Measurements from ENCODE around the gene DIPK1B. TPM values are rescaled to one million over a fixed set of nuclear protein-coding genes. Genes with fewer than 3 reads are reported as not detected.

The DIPK1B gene
- total RNA-seq, 1 donor from 2014 or later = 2.2 TPM

GRCh38 chr9:136674786-136675349 lies 37.5 kb upstream of the DIPK1B start:
- Mint-ChIP-seq H3K27me3 (no peaks in the 10 kb centered on the region), H3K4me1 (peaks cover 2% of the 10 kb centered on the region), H3K27ac (no peak overlapping the region), H3K9me3 (no peaks in the 10 kb centered on the region), H3K36me3 (ENCODE audit: low read depth) (peaks cover 16% of the 10 kb centered on the region), H3K4me3 (no peak overlapping the region)
- no peak for ATAC-seq (ENCODE audit: low read depth)
- CTCF ChIA-PET = no interaction called here
- intact Hi-C loops (cut with micrococcal nuclease) = no loop called here
- DNase-seq = no peak
- no peak for TF ChIP-seq CTCF (IDR thresholded peaks at IDR 0.05)
- POLR2A ChIA-PET = no interaction called here

GRCh38 chr9:136675477-136676296 lies 36.7 kb upstream of the DIPK1B start:
- intact Hi-C loops (cut with micrococcal nuclease) = no loop called here
- ATAC-seq (ENCODE audit: low read depth) = no peak
- Mint-ChIP-seq H3K36me3 (ENCODE audit: low read depth) (peaks cover 16% of the 10 kb centered on the region), H3K4me1 (peaks cover 2% of the 10 kb centered on the region), H3K9me3 (no peaks in the 10 kb centered on the region), H3K27ac (no peak overlapping the region), H3K4me3 (no peak overlapping the region), H3K27me3 (no peaks in the 10 kb centered on the region)
- TF ChIP-seq CTCF (IDR thresholded peaks at IDR 0.05) = no peak
- POLR2A ChIA-PET = no interaction called here
- CTCF ChIA-PET = no interaction called here
- no peak for DNase-seq

DNA sequence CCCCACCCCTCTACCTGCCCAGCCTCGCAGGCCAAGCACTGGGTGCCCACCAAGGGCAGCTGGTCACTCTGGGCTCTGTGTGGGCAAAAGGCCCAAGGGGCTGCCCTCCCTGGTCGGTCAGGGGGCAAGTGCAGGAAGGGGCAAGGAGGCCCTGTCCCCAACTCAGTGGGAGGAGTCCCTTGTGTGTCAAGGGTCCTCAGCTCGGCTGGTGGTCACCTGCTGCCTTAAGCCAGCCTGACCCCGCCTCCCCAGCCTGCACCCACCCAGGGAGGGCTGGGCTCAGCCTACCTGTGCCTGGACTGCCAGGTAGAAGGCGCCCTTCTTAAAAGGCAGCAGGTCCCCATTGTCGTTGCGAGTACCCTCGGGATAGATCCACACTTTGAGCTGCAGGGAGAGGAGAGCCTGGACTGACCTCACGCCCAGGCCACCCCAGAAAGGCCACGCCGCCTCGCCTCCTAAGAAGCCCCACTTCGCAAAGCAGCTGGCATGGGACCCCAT lies 36.0 kb upstream of the DIPK1B start:
- TF ChIP-seq CTCF (IDR thresholded peaks at IDR 0.05) = no peak
- intact Hi-C loops (cut with micrococcal nuclease) = no loop called here
- Mint-ChIP-seq H3K4me3 (no peak overlapping the region), H3K27me3 (no peaks in the 10 kb centered on the region), H3K36me3 (ENCODE audit: low read depth) (peaks cover 16% of the 10 kb centered on the region), H3K4me1 (peaks cover 2% of the 10 kb centered on the region), H3K9me3 (no peaks in the 10 kb centered on the region), H3K27ac (no peak overlapping the region)
- ATAC-seq (ENCODE audit: low read depth) (no peak), DNase-seq (no peak)
- POLR2A ChIA-PET = no interaction called here
- CTCF ChIA-PET = interaction anchor here (0.8 kb wide), 1 partner anchor 9 kb away, joined by 3 read pairs; no protein-coding TSS in a partner anchor

DNA sequence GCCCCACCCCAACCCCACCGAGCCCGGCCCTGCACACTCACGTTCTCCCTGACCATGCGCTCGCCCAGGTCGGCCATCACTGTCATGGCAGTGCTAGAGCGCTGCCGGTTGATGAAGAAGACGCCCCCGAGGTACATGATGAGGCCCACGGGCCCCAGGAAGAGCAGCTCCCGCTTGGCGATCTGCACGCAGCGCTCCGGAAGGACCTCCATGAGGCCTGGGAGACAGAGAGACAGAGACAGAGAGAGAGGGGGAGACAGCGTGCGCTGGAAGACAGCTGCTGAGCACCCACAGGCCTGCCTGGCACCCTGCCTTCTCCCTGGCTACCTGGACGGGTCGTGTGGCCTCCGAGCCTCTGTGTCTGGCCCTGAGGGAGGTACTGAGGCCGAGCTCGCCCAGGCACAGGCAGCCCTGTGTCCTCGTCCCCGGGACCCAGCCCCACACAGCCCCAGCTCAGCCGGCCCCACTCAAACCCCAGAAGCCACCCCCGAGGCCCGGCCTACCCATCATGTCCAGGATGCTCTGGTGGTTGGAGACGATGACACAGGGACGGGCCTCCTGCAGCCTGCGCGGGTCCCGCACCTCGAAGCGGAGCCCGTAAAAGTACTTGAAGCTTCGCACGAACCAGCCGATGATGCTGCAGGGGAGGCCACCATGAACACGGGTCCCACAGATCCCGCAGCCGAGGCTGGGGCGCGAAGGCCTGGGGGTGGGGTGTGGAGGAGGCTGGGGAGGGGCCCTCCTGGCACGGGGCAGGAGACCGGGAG lies 35.3 kb upstream of the DIPK1B start:
- Mint-ChIP-seq H3K27me3 (no peaks in the 10 kb centered on the region), H3K4me3 (no peak overlapping the region), H3K27ac (no peak overlapping the region), H3K4me1 (peaks cover 2% of the 10 kb centered on the region), H3K9me3 (no peaks in the 10 kb centered on the region), H3K36me3 (ENCODE audit: low read depth) (peaks cover 16% of the 10 kb centered on the region)
- no peak for TF ChIP-seq CTCF (IDR thresholded peaks at IDR 0.05)
- CTCF ChIA-PET = interaction anchor here (0.8 kb wide), 1 partner anchor 10 kb away, joined by 3 read pairs; no protein-coding TSS in a partner anchor
- intact Hi-C loops (cut with micrococcal nuclease) = no loop called here
- DNase-seq (no peak), ATAC-seq (ENCODE audit: low read depth) (no peak)
- POLR2A ChIA-PET = interaction anchor here (0.6 kb wide), 1 partner anchor 474 kb away, joined by 3 read pairs; no protein-coding TSS in a partner anchor

GRCh38 chr9:136678034-136678433 lies 34.3 kb upstream of the DIPK1B start:
- TF ChIP-seq CTCF (IDR thresholded peaks at IDR 0.05) = no peak
- Mint-ChIP-seq H3K4me3 (no peak overlapping the region), H3K4me1 (peaks cover 2% of the 10 kb centered on the region), H3K36me3 (ENCODE audit: low read depth) (peaks cover 16% of the 10 kb centered on the region), H3K27ac (no peak overlapping the region), H3K27me3 (no peaks in the 10 kb centered on the region), H3K9me3 (no peaks in the 10 kb centered on the region)
- intact Hi-C loops (cut with micrococcal nuclease) = no loop called here
- DNase-seq = no peak
- ChIA-PET CTCF (no interaction called here), POLR2A (no interaction called here)
- ATAC-seq (ENCODE audit: low read depth) = no peak
